HG02642 (cell line): ENCODE measurements around the gene GNL2.
"Not testable (repeated sequence)": the region's sequence is repeated elsewhere in the genome, so short reads cannot be mapped to it uniquely, and the experiment has no call there.

ENCODE experiments used
- ATAC-seq: cut with Tn5 transposase; IDR thresholded peaks from one replicate; pipeline ENCODE4 v1.9.1; 2021; ENCODE audit warnings: mild to moderate bottlenecking; ENCODE audit not compliant: unreplicated experiment, poor library complexity

The GNL2 gene

DNA sequence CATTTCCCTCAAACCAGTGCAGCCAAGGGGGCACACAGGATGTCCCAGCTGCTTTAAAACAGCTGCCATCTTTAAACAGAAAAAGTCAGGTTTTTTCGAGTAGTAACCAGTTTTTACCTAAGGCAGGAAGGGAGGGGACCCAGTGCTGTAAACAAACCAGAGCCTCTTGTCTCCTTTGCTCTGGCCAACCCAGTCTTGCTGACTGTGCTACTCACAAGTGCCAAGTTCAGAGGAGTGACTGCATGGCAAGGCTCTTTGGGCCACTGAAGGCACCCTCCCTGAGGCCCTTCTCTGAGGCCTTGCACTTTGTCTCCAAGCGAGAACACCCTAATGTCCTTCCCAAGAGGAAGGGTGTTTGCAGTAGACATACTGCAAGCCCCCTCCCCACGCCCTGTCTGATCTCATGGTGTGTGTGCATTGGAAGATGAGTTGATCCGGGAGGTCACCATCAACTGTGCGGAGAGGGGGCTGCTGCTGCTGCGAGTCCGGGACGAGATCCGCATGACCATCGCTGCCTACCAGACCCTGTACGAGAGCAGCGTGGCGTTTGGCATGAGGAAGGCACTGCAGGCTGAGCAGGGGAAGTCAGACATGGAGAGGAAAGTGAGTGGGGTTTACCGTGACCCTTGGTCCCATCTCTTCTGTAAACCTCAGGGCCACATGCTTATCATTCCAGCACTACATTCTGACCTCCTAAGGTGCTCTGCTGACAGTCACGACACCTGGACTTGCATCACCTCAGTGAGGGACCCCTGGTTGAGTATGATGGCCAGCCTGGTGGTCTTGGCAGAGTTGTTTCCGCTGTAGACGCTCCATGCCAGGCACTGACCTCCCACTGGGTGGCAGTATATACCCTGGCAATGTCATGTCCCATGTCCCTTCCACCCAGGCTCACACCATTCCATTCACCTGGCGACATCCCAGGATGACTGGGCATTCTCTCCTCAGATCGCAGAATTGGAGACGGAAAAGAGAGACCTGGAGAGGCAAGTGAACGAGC, 34.3 kb downstream of the GNL2 start:
- ATAC-seq = no peak

DNA sequence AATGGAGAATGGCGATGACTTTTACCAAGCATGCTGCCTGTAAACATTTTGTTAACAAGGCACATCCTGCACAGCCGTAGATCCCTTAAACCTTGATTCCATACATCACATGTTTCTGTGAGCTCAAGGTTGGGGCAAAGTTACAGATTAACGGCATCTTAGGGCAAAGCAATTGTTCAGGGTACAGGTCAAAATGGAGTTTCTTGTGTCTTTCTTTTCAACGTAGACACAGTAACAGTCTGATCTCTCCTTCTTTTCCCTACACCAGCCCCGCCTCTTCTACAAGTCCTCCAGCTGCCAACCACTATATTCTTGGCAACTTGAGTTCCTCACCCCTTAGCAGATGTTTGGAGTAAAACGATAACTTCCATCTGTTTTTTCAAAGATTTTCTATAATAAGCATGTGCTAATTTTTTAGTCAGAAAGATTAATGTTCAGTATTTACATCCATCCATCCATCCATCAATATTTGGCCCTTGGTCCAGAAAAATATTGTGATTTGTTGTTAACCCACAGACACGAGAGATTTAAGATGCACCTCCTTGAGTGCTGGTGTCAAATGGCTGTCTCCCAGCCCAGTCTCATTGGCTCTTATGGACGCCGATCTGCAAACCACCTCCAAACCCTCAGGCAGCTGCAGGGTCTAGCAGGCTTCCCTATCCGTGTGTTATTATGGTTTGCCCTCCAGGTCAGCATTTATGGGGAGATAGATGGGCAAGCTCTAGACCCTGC, 35.2 kb downstream of the GNL2 start:
- no peak for ATAC-seq

DNA sequence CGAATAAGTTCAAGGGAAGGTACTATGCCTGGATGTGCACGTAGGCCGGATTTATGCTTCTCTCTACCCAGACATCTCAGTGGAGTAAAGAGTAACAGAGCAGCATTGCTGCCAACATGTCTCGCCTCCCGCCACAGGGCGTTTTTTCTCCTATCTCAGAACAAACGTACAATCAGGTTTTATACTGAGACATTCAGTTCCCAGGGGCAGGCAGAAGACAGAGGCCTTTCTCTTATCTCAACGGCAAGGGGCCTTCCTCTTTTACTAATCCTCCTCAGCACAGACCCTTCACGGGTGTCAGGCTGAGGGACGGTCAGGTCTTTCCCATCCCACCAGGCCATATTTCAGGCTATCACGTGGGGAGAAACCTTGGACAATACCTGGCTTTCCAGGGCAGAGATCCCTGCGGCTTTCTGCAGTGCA, 35.8 kb downstream of the GNL2 start:
- ATAC-seq = not testable (repeated sequence)

DNA sequence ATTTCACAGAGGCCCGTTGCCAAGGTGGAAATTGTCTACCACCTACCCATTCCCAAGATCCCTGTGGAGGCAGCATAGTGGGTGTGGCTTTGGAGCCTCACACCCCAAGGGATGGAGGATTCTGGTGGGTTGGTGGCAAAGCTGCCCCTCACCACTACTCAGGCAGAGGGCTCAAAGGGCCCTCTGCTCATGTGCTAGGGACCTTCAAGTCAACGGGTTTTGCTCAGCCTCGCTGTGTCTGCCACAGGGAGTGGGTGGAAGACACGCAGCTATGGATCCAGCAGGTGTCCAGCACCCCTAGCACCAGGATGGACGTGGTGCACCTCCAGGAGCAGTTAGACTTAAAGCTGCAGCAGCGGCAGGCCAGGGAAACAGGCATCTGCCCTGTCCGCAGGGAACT, 36.7 kb downstream of the GNL2 start:
- no peak for ATAC-seq

DNA sequence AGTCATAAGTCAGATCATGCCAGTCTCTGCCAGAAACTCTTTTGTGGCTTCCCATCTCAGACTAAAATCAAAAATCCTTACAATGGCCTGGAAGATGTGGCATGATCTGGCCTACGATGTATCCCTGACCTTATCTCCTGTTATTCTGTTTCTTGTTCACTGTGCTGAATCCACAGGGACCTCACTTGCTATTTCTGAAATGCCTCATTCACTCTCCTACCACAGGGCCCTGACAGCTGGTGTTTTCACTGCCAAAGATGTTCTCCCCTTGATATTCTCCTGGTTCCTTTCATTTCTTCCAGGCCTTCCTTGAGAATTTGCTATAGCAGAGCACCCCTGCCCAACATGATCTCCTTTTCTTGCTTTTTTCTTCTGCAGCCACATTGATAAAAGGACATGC, 37.3 kb downstream of the GNL2 start:
- ATAC-seq = no peak

DNA sequence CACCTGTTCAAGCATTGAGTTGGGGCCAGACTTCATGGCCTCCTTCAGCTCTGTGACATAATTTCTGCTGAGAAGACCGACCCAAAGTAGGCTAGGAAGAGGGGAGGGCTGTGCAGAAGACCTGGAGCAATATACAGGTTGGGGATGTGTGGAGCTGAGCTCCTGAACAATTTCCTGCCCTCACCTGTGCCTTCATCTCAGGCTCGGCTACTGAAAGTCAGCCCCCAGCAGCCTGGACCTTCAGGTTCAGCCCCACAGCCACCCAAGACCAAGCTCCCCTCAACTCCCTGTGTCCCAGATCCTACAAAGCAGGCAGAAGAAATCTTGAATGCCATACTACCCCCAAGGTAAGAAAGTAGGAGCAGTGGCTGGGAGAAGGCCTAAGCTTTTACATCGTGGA, 38.3 kb downstream of the GNL2 start:
- no peak for ATAC-seq

DNA sequence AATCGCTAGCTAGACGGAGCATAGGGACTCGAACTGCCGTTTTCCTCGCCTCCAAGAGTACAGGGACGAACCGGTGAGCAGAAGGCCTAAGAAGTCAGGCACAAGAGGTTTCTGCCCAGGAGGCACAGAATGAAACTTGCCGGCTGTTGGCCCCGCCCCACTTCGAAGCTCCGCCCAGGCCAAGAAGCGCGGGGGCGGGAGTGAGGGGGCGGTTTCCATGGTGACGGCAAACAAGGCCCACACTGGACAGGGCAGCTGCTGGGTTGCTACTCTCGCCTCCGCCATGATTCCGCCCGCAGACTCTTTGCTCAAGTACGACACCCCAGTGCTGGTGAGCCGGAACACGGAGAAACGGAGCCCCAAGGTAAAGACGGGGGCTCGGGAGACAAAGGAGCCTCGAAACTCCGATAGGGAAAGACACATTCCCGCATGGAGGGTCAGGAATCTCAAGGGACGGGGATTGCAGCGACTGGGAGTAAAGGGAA, 39.0 kb downstream of the GNL2 start, which contains the start of gene DNALI1:
Gene DNALI1 (plus strand): TSS at position 229 of the 485 bp plus-strand sequence. CDS start 55 bp downstream, at position 284.
- no peak for ATAC-seq

DNA sequence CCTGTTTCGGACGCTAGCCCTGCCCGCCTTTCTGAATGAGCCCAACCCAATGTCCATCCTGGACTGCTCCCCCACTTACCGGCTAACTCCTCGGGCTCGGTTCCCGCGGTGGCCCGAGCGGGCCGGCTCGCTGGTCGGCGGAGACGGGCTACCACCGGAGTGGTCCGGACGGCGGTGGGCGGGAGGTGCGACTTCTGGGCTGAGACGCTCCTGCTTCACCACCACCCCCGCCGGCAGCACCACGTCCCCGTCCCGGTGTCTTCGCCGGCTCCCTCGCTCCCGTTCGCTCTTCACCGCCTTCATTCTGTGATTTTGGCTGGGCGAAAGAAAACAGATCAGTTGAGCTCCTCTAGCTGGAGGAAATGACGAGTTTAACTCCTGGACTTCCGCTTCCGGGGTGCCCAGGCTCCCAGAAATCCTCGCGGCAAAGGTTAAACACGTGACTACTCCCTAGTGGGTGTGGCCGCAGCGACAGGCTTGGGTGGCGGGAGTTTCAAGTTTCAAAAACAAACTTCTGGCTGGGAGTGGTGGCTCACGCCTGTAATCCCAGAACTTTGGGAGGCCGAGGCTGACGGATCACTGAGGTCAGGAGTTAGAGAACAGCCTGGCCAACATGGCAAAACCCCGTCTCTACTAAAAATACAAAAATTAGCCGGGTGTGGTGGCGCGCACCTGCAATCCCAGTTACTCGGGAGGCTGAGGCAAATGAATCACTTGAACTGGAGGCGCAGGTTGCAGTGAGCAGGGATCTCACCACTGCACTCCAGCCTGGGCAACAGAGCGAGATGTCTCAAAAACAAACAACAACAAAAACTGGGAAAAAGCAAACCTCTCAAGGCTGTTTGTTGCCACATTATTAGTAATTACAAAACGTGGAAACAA, 41.6 kb downstream of the GNL2 start, which contains the start of gene SNIP1:
Gene SNIP1 (minus strand): TSS at position 367 of the 882 bp plus-strand sequence. CDS start 64 bp downstream, at position 303.
- peak; percentile 88 for ATAC-seq

DNA sequence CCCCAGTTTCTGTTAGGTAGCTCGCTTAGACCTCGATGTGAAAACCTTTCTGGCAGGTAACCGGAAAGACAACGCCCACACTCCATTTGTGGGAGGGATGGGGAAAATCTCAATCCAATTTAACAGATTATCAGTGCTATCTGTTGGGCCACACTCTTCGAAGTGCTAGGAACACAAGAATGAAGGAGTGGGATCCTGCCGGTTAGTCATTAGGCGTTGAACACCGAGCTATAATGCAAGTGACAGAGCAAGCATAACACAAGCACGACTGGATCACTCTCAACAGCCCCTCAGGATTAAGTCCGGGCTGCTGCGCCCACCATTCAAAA, 42.2 kb downstream of the GNL2 start:
- ATAC-seq = no peak

DNA sequence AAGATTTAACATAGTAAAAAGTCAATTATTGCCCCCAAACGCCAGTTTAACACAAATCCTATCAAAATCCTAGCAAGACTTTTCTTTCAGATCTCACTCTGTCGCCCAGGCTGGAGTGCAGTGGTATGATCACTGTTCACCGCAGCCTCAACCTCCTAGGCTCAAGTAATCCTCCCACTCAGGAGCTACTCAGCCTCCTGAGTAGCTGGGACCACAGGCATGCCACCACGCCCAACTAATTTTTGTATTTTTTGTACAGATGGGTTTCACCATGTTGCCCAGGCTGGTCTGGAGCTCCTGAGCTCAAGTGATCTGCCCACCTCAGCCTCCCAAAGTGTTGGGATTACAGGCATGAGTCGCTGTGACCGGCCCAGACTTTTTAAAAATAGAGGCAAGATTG, 46.4 kb downstream of the GNL2 start:
- ATAC-seq = no peak

DNA sequence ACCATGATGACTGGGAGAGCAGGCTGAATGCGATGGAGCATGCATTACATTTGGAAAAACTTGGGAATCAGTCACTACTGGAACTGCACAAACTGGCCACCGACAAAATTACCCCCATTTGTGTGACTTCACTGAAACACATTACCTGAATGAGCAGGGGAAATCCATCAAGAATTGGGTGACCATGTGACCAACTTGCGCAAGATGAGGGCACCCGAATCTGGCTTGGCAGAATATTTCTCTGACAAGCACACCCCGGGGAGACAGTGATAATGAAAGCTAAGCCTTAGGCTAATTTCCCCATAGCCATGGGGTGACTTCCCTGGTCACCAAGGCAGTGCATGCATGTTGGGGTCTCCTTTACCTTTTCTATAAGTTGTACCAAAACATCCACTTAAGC, 50.7 kb downstream of the GNL2 start:
- ATAC-seq = no peak

DNA sequence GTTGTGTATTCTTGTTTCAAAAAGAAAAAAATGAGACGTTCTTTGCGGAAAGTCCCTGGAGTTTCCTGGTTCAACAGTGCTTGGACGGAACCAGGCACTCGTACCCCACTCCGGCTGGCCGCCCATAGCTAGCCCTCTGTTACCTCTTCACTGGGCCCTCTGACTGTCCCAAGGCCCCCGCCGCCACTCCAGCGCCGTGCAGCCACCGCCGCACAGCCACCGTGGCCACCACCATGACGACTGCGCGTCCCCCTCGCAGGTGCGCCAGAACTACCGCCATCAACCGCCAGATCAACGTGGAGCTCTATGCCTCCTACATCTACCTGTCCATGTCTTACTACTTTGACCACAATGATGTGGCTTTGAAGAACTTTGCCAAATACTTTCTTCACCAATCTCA, 51.2 kb downstream of the GNL2 start:
- no peak for ATAC-seq

DNA sequence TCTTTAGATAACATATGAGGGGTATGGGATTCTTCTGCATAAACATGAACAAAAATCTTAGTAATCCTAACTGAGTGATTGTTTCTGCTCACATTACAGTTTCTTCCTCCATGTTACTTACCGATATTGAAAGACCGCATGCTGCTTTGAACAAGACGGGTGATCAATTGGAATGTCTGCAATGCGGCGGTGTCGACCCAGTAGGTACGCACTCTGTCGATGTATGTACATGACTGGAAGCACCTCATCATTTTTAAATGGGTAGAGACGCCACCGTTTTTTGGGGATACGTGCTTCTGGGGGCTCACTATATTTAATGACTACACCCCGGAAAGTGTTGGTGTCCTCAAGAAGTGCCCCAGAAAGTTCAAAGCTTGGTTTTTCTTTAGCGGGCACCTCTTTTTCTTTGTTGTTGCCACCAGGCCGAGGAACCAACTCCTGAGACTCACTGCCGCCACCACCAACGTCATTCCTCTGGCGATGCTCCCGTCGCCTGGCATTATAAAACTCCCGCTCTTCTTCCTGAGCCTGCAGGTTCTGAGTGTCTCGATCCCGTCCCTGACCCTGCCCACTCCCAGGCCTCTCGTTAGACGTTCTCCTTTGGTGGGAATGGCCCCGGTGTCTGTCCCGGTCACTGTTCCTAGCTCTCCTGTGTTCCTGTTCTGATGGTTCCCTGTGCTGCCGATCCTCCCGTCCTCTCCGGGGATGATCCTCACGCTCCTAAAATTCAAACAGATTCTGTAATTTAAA, 55.5 kb downstream of the GNL2 start:
- ATAC-seq = no peak

DNA sequence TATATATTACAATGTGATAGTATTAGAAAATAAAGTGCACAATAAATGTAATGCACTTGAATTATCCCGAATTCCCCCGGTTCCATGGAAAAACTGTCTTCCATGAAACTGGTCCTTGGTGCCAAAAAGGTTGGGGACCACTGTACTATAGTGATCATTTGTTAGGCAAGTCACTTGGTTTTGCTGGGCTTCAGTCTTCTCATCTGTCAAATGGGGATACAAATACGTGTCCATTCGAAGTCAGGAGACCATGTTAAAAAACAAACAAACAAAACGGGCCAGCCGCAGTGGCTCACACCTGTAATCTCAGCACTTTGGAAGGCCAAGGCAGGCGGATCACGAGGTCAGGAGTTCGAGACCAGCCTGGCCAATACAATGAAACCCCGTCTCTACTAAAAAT, 56.6 kb downstream of the GNL2 start:
- not testable (repeated sequence) for ATAC-seq

DNA sequence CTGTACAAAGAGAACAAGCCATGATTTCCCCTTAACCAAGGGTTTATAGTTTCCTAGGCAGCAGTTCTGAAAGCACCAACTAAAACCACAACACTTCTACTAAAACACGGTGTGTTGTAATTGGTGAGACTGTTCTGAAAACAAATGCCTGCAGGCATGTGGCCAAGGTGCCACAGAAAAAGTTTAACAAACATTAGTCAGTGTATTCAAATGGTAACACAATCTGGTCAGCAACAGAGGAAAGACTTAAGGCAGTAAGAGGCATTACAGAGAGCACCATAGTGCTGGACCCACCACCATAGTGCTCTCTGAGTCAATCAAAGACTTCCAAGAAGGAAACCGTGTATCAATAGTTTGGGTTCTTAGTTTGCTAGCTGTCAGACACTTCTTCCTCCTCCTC, 58.4 kb downstream of the GNL2 start:
- ATAC-seq = no peak

DNA sequence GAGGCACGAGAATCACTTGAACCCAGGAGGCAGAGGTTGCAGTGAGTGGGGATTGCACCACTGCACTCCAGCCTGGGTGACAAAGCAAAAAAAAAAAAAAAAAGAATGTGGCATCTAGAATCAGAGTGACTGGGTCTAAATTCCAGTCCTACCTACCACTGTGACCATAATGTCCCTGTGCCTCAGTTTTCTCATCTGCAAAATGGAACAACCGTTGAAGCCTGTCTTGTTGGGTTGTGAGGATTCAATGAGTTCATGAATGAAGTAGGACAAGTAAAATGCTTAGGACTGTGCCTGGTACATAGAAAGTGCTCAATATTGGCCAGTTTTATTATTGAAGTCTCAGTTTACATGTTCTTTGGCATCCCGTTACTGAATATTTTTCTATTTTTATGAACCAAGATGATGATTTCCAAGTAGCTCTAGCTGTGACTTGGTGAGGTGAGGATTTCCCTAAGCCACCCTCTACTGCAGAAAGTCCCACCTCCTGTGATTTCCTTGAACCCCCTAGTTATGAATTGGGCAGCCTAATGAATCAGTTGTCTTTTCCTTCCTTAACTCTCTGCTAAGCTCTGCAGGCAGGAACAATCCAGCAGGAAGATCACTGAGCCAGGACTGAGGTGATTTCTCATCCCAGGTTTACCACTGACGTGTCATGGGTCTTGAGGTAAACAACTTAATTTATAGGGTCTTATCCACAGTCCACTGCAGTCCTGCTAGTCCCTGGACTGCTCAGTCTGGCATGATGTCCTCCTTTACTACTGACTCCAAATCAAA, 62.2 kb downstream of the GNL2 start:
- ATAC-seq = no peak

DNA sequence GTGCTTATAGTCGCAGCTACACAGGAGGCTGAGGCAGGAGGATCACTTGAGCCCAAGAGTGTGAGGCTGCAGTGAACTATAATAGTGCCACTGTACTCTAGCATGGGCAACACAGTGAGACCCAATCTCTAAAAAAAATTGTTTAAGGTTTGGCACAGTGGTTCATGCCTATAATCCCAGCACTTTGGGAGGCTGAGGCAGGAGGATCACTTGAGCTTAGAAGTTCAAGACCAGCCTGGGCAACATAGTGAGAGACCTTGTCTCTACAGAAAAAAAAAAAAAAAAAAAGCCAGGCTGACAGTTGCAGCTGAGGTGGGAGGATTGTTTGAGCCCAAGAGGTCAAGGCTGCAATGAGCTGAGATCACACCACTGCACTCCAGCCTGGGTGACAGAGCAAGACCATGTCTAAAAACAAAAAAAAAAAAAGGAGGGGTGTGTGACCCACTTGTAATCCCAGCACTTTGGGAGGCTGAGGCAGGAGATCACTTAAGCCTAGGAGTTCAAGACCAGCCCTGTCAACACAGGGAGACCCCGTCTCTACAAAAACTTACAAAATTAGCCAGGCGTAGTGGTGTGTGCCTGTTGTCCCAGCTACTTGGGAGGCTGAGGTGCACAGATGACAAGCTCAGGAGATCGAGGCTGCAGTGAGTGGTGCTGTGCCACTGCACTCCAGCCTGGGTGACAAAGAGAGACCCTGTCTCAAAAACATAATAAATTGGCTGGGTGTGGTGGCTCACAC, 63.1 kb downstream of the GNL2 start:
- ATAC-seq = not testable (repeated sequence)

DNA sequence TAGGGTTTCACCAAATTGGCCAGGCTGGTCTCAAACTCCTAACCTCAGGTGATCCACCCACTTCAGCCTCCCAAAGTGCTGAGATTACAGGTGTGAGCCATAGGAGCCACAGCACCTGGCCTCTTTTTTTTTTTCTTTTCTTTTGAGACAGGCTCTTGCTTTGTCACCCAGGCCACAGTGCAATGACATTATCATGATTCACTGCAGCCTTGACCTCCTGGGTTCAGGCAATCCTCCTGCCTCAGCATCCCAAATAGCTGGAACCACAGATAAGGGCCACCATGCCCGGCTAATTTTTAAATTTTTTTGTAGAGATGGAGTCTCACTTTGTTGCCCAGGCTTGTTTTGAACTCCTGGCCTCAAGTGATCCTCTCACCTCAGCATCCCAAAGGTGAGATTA, 65.8 kb downstream of the GNL2 start:
- ATAC-seq = not testable (repeated sequence)
